Activated B cell treated with CpG ODN at 0.5 μM for 24 hours (primary cell): ENCODE measurements around the gene GNAO1. TPM values are rescaled to one million over a fixed set of nuclear protein-coding genes. Genes with fewer than 3 reads are reported as not detected.

Experiments
- ATAC-seq: fragments of 200-7000 bp; cut with Tn5 transposase; one replicate; pipeline ENCODE4 v1.10.0; 2021; ENCODE audit warnings: low read depth, mild to moderate bottlenecking, moderate library complexity
- CTCF ChIA-PET: fragments of 350-600 bp; sonication (Branson Sonifier 250); formaldehyde crosslinking; loops from one replicate; lab custom pipeline; 2021; ENCODE audit warnings: antibody characterized with exemption; lab: Charles Lee
- POLR2A ChIA-PET: fragments of 350-600 bp; sonication (Branson Sonifier 250); formaldehyde crosslinking; loops from one replicate; lab custom pipeline; 2021; ENCODE audit warnings: antibody characterized with exemption; lab: Charles Lee
- DNase-seq: peaks from one replicate; pipeline ENCODE4 v3.0.0; 2022
- H3K27ac Mint-ChIP-seq: one replicate; pipeline ENCODE4 v1.8.0; 2020; ENCODE audit warnings: mixed read lengths
- H3K27me3 Mint-ChIP-seq: one replicate; pipeline ENCODE4 v1.8.0; 2021; ENCODE audit warnings: mixed read lengths
- H3K36me3 Mint-ChIP-seq: one replicate; pipeline ENCODE4 v1.8.0; 2021; ENCODE audit warnings: low read depth, mixed read lengths
- H3K4me1 Mint-ChIP-seq: one replicate; pipeline ENCODE4 v1.8.0; 2021; ENCODE audit warnings: mixed read lengths
- H3K4me3 Mint-ChIP-seq: one replicate; pipeline ENCODE4 v1.8.0; 2020; ENCODE audit warnings: mild to moderate bottlenecking, mixed read lengths
- H3K9me3 Mint-ChIP-seq: one replicate; pipeline ENCODE4 v1.8.0; 2020; ENCODE audit warnings: mixed read lengths
- intact Hi-C: fragments of 100-400 bp; cut with micrococcal nuclease; formaldehyde crosslinking; loops from one replicate; pipeline ENCODE4 v1.15.1; 2024
- total RNA-seq: library from RNA; stranded (reverse); gene quantifications from 2 replicates; pipeline ENCODE4 v1.2.3, GENCODE V29; 2022
- TF ChIP-seq, protein P1 (sequence below): fragments of 200-600 bp; IDR thresholded peaks from one replicate; pipeline ENCODE4 v1.8.0; 2022; ENCODE audit warnings: antibody characterized with exemption, mild to moderate bottlenecking

Gene GNAO1
- total RNA-seq, 1 donor from 2014 or later = 0.53 TPM

DNA sequence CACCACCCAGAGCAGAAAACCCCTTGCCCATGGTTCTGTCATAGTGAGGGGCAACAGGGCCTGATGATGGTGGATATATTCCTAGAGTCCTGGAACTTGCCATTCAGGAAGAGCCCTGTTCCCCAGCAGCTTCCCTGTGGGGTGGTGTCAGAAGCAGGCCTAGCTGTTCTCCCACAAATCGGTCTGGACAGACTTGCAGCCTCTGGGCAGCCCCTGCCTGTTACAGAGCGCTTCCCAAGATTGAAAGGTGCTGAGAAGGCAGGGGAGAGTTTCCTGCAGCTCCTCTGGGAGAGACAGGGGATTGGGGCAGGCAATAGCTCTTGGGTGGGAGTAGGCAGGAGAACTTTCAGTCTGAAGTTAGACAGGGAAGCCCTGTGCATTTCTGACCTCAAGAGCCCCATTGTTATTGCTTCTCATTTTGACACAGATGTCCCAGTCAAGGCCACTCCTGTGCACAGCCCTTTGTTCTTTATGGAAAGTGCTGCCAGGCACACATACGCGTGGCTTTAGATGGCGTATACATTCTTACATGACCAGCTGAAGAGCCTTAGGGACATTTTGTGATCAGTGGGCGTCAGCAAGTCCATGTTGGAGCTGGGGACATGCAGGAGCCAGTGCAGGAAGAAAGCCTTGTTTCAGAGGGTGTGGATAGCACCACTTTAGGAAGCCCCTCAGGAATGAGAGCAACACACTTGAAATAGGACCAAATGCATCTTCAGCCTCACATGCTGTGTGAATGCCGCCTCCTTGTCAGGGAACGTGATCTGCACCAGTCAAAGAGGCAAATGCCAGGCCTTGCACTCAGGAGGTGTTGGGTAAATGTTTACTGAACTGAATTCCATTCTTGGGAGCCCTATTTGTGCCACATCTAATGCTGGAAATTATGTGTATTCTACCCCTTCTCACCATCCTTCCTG is 67.5 kb downstream of the GNAO1 start:
- Mint-ChIP-seq H3K36me3 (no peaks in the 10 kb centered on the region), H3K27ac (no peak overlapping the region), H3K9me3 (no peaks in the 10 kb centered on the region), H3K4me3 (no peak overlapping the region), H3K27me3 (peaks cover 4% of the 10 kb centered on the region), H3K4me1 (peaks cover 4% of the 10 kb centered on the region)
- intact Hi-C loops = no loop called here
- ATAC-seq (no peak), DNase-seq (no peak)
- TF ChIP-seq, protein P1, sequence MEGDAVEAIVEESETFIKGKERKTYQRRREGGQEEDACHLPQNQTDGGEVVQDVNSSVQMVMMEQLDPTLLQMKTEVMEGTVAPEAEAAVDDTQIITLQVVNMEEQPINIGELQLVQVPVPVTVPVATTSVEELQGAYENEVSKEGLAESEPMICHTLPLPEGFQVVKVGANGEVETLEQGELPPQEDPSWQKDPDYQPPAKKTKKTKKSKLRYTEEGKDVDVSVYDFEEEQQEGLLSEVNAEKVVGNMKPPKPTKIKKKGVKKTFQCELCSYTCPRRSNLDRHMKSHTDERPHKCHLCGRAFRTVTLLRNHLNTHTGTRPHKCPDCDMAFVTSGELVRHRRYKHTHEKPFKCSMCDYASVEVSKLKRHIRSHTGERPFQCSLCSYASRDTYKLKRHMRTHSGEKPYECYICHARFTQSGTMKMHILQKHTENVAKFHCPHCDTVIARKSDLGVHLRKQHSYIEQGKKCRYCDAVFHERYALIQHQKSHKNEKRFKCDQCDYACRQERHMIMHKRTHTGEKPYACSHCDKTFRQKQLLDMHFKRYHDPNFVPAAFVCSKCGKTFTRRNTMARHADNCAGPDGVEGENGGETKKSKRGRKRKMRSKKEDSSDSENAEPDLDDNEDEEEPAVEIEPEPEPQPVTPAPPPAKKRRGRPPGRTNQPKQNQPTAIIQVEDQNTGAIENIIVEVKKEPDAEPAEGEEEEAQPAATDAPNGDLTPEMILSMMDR = no peak
- POLR2A ChIA-PET = no interaction called here
- CTCF ChIA-PET = no interaction called here

DNA sequence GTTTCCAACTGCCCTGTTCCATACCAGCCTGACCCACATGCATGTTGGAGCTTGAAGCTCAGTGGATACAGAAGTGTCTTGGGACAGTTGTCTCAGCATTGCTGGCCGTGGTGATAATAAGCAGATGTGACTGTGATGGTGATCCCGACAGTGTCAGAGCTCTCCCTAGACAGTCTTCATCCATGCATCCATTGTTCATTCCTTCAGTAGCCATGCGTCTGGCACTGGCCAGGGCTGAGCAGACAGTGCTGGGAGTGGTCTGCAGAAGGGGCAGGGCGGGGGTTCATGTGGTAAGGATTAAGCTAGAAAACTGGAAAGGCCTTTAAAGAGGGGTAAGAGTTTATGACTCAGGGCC is 68.1 kb downstream of the GNAO1 start:
- H3K36me3 Mint-ChIP-seq = no peaks in the 10 kb centered on the region
- ATAC-seq (no peak), DNase-seq (no peak)
- TF ChIP-seq, protein P1 = no peak
- no peaks in the 10 kb centered on the region for H3K9me3 Mint-ChIP-seq
- ChIA-PET CTCF (interaction anchor here (0.7 to 1.0 kb wide), 2 partner anchors 11 to 55 kb away, joined by 3 read pairs; no protein-coding TSS in a partner anchor), POLR2A (no interaction called here)
- intact Hi-C loops = no loop called here
- H3K27me3 Mint-ChIP-seq = peaks cover 4% of the 10 kb centered on the region
- H3K4me3 Mint-ChIP-seq = no peak overlapping the region
- H3K27ac Mint-ChIP-seq = no peak overlapping the region
- peaks cover 4% of the 10 kb centered on the region for H3K4me1 Mint-ChIP-seq

DNA sequence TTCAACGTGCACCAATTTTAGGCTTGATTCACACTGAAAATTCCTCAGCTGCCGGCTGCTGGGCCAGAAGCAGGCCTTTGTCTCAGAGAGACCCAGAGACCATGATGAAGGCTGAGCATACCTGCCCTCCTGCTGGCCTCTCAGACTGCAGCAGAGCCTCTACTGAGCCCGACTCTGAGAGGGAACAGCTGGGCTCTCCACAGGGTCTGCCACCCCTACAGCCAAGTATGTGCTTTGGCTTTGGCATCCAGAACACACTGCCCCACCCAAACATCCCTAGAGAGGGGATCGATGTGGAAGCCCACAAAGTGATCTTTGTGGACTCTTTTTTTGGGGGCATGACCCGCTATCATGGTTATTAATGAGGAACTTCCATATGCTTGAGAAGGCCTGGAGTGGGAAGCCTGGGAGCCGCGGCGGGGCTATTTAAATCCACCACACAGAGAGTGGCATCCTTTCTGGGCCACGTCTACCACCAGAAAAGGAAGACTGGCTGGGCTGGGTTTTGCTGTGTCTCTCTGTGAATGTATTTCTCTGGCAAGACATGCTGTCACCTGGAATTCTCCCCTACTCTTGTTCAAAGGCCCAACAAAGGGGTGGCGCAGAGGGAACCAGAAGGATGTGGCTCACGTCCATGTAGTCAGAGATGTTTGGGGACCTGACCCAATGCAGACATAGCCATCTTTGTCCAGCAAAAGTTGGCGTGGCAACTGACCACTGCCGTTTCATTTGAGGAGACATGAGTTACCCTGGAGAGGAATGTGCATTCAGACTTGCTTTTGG is 69.3 kb downstream of the GNAO1 start:
- no peak overlapping the region for H3K27ac Mint-ChIP-seq
- peaks cover 4% of the 10 kb centered on the region for H3K27me3 Mint-ChIP-seq
- TF ChIP-seq, protein P1 = no peak
- ChIA-PET POLR2A (no interaction called here), CTCF (interaction anchor here (1.0 kb wide), 1 partner anchor 9 kb away, joined by 3 read pairs; no protein-coding TSS in a partner anchor)
- H3K9me3 Mint-ChIP-seq = no peaks in the 10 kb centered on the region
- DNase-seq (no peak), ATAC-seq (no peak)
- H3K36me3 Mint-ChIP-seq = no peaks in the 10 kb centered on the region
- intact Hi-C loops = no loop called here
- peaks cover 4% of the 10 kb centered on the region for H3K4me1 Mint-ChIP-seq
- no peak overlapping the region for H3K4me3 Mint-ChIP-seq

DNA sequence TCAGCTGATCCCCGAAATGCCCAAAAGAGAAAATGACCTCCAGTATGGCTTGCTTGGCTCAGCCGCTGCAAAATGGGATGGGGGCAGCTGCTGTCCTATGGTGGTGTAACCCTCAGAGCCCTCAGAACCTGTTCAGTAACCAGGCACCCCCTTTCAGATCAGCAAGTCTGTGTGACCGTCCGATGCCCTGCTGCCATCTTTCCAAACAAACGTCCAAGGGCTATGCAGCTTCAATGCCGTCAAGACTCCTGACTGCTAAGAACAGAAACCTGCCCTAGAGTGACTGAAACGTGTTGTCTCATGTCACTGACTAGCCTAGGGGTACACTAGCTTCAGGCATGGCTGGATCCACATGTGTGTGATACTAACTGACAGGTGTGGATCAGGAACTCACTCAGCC is 70.4 kb downstream of the GNAO1 start:
- H3K27me3 Mint-ChIP-seq = peaks cover 3% of the 10 kb centered on the region
- ATAC-seq (no peak), DNase-seq (no peak)
- ChIA-PET POLR2A (no interaction called here), CTCF (no interaction called here)
- TF ChIP-seq, protein P1 = no peak
- H3K36me3 Mint-ChIP-seq = no peaks in the 10 kb centered on the region
- intact Hi-C loops = no loop called here
- no peak overlapping the region for H3K4me3 Mint-ChIP-seq
- no peak overlapping the region for H3K27ac Mint-ChIP-seq
- no peaks in the 10 kb centered on the region for H3K9me3 Mint-ChIP-seq
- H3K4me1 Mint-ChIP-seq = peaks cover 4% of the 10 kb centered on the region

DNA sequence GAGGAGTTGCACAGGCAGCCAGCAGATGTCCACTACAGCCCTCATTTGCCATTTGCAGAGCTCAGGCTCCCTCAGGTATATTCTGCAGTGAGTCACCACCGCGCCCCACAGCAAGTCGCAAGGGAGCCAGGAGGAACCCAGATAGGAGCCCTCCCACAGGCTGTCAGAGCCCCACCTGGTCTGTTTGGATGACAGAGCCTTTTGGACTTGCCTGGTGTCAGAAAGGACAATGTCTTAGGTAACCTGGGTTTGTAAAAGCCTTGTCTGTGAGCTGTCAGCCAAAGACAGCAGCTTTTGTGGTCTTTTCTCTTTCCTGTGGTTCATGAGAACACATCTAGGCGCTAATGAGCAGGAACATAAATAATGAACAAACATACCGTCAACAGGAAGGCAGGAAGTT is 70.9 kb downstream of the GNAO1 start:
- Mint-ChIP-seq H3K36me3 (no peaks in the 10 kb centered on the region), H3K4me3 (no peak overlapping the region), H3K4me1 (peaks cover 4% of the 10 kb centered on the region), H3K27ac (no peak overlapping the region), H3K9me3 (no peaks in the 10 kb centered on the region), H3K27me3 (no peaks in the 10 kb centered on the region)
- intact Hi-C loops = no loop called here
- TF ChIP-seq, protein P1 = no peak
- POLR2A ChIA-PET = no interaction called here
- no peak for DNase-seq
- CTCF ChIA-PET = no interaction called here
- no peak for ATAC-seq
